SW480 (cell line): ENCODE results near the gene SLC22A31.
"Not testable (repeated sequence)": the region's sequence is repeated elsewhere in the genome, so short reads cannot be mapped to it uniquely, and the experiment has no call there.

ENCODE experiments used
- DNase-seq: peaks from one replicate; pipeline ENCODE4 v3.0.0-alpha.2; 2016; ENCODE audit warnings: low spot score

Gene SLC22A31

GRCh38 chr16:89178453-89179147 is 21.7 kb downstream of the SLC22A31 start:
- no peak for DNase-seq

GRCh38 chr16:89177501-89177900 is 22.8 kb downstream of the SLC22A31 start:
- no peak for DNase-seq

GRCh38 chr16:89176717-89177116 is 23.6 kb downstream of the SLC22A31 start:
- no peak for DNase-seq

- DNase-seq, result no peak
Measured at GRCh38 chr16:89176147-89176690, 24.1 kb downstream of the SLC22A31 start.

GRCh38 chr16:89175280-89176146 is 24.8 kb downstream of the SLC22A31 start:
- no peak for DNase-seq

- DNase-seq, result no peak
Measured at GRCh38 chr16:89174877-89175276, 25.5 kb downstream of the SLC22A31 start.

- no peak for DNase-seq
Measured at GRCh38 chr16:89174055-89174827, 26.1 kb downstream of the SLC22A31 start.

GRCh38 chr16:89173174-89173921 is 27.0 kb downstream of the SLC22A31 start:
- no peak for DNase-seq

GRCh38 chr16:89172528-89173173 is 27.7 kb downstream of the SLC22A31 start:
- no peak for DNase-seq

- no peak for DNase-seq
Measured at GRCh38 chr16:89172171-89172527, 28.2 kb downstream of the SLC22A31 start.

GRCh38 chr16:89171216-89172170 is 28.8 kb downstream of the SLC22A31 start, which contains the start of gene CDH15:
CDH15 (plus strand) TSS chr16:89171748; CDS start chr16:89171832, 84 bp downstream.
- peak; percentile 93 for DNase-seq

GRCh38 chr16:89170346-89171215 is 29.8 kb downstream of the SLC22A31 start:
- peak; percentile 51 for DNase-seq

GRCh38 chr16:89169778-89170177 is 30.6 kb downstream of the SLC22A31 start:
- no peak for DNase-seq

GRCh38 chr16:89168381-89169189 is 31.8 kb downstream of the SLC22A31 start:
- DNase-seq, result no peak

GRCh38 chr16:89167425-89167941 is 32.9 kb downstream of the SLC22A31 start:
- peak; percentile 66 for DNase-seq

- DNase-seq, result no peak
Measured at GRCh38 chr16:89166696-89167424, 33.5 kb downstream of the SLC22A31 start.

GRCh38 chr16:89165681-89165979 is 34.7 kb downstream of the SLC22A31 start:
- DNase-seq, result not testable (repeated sequence)
